Choroid plexus epithelial cell (primary cell): ENCODE data around the gene OR7A17.

ENCODE experiments used
- DNase-seq: peaks from one replicate; pipeline ENCODE4 v3.0.0-alpha.2; 2010; ENCODE audit warnings: low read depth
- H3K4me3 ChIP-seq: 2 replicates; pipeline ENCODE4 v1.5.1; 2011; ENCODE audit warnings: low read depth, mild to moderate bottlenecking, control low read depth, low read length, moderate library complexity
- TF ChIP-seq, protein P1 (sequence below): conservative IDR thresholded peaks from 2 replicates; pipeline ENCODE4 v1.5.1; 2011; ENCODE audit warnings: low read depth, mild to moderate bottlenecking, control low read depth, inconsistent platforms, low read length, moderate library complexity

OR7A17 gene

DNA sequence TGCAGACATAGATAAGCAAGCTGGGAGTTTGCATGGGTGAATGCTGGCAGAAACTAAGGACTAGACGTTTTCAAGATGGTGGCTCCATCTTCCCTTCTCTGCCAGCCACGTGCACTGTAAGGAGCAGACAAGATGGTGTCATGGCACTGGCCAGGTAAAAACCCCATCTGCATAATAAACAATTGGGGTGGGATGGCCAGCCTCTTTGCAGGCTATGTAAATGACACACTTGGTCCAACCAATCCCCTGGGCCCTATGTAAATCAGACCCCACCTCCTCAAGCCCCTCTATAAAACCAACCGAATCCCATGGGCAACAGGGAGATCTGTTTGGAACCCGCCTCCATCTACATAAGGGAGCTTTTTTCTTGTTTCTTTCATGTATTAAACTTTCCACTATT is 48.5 kb downstream of the OR7A17 start:
- no peak overlapping the region for H3K4me3 ChIP-seq
- DNase-seq, result no peak
- TF ChIP-seq, protein P1, sequence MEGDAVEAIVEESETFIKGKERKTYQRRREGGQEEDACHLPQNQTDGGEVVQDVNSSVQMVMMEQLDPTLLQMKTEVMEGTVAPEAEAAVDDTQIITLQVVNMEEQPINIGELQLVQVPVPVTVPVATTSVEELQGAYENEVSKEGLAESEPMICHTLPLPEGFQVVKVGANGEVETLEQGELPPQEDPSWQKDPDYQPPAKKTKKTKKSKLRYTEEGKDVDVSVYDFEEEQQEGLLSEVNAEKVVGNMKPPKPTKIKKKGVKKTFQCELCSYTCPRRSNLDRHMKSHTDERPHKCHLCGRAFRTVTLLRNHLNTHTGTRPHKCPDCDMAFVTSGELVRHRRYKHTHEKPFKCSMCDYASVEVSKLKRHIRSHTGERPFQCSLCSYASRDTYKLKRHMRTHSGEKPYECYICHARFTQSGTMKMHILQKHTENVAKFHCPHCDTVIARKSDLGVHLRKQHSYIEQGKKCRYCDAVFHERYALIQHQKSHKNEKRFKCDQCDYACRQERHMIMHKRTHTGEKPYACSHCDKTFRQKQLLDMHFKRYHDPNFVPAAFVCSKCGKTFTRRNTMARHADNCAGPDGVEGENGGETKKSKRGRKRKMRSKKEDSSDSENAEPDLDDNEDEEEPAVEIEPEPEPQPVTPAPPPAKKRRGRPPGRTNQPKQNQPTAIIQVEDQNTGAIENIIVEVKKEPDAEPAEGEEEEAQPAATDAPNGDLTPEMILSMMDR, result no peak

DNA sequence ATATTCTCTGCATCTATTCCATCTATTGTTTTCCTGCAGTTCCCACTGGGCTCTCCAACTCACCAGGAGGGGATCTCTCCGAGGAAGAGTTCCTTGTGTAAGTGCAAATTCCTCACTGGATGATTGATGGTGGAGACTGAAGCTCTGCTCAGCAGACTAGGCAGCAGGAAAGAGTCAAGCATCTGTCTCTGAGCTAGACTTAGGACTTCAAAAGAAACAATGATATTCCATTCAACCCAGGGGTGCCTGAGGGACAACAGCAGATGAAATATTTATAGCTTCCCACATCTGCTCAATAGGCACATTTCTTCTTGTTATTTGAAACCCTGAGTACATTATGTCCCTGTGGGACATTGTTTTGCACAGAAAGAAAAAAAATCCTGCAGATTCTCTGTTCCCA is 50.9 kb downstream of the OR7A17 start, which contains the start of the genes OR7A5 and OR7C1:
Gene OR7A5 (minus strand): TSS at position 175 of the 400 bp plus-strand sequence. CDS start 6,944 bp downstream, outside the sequence.
Gene OR7C1 (minus strand): TSS at position 175 of the 400 bp plus-strand sequence. CDS start 35,049 bp downstream, outside the sequence.
- DNase-seq, result peak; percentile 71
- no peak within 1 kb of the TSS for H3K4me3 ChIP-seq
- TF ChIP-seq, protein P1, result no peak

DNA sequence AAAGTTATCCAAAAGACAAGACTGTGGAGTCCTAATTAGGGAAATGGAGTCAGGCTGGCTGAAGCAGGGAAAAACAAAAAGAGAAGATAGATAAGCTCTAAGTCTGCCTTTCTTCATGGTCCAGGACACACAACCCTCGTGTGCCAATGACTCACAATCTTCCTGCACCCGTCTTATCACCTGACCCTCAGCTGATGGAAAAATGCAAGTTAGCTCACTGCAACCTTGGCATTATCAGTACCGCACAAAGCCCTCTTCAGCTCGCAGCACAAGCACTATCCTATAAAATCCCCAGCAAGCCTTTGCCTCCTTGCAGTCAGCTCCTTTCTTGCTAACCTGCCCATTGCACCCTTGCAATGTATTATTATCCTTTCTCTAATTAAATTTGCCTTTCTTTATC is 55.2 kb downstream of the OR7A17 start:
- TF ChIP-seq, protein P1, result no peak
- no peak for DNase-seq
- H3K4me3 ChIP-seq, result no peak overlapping the region
